ENCODE results near the gene KCNQ1OT1. TPM values are rescaled to one million over a fixed set of nuclear protein-coding genes. Genes with fewer than 3 reads are reported as not detected.
"Not testable (repeated sequence)": the region's sequence is repeated elsewhere in the genome, so short reads cannot be mapped to it uniquely, and the experiment has no call there.

Gene KCNQ1OT1
- total RNA-seq, 1 donor from 2014 or later, result 5.0 TPM

DNA sequence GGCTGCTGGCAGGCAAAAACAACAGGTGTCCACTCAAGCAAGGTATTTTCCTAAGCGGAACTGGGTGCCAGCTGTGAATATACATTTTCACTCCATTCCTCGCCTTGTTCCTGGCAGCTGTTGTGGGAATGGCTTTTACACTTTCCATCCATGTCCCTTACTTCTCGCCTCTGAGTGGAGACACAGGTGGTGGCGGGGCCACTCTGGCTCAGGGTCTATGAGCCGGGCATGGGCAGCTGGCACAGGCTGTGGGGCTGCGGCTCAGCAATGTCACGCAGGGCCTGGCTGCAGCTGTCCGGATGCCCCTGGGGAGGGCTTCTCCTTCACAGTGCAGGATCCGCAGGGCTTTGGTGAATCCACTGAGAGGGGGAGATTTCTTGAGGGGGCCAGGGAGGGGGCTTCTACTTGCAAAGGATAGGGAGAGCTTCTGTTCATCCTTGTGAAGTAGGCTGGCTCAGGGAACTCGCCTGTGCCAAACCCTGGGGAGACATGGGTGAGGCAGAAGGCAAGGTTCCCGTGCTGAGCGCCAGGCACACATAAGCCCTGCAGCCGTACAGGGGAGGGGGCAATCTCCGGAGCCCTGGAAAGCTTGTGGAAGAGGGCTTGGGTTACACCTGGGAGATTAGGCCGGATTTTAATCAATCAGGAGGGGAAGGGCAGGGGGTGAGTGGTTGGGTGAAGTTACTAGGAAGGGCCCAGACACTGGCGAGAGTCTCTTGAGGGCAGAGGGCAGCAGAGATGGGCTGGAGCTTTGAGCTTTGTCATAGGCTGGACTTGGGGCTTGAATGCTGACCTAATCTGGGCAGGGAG lies 45.7 kb downstream of the KCNQ1OT1 start:
- DNase-seq (ENCODE audit: low spot score), result no peak

DNA sequence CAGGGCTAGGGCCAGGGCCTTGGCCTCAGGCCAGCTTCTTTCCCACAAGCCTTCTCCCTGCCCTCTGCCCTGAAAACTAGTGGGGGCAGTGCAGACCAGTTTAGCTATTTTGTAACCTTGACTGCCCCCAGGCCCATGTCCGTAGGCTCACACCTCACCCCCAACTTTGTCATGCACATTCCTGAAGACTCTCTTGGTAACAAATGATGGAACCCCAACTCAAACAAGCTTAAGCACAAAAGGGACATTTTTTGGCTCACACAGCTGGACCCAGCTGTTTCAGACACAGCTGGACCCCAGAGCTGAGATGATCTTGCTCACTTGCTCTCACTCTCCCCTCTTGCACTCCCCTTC lies 46.6 kb downstream of the KCNQ1OT1 start:
- no peak for DNase-seq (ENCODE audit: low spot score)

DNA sequence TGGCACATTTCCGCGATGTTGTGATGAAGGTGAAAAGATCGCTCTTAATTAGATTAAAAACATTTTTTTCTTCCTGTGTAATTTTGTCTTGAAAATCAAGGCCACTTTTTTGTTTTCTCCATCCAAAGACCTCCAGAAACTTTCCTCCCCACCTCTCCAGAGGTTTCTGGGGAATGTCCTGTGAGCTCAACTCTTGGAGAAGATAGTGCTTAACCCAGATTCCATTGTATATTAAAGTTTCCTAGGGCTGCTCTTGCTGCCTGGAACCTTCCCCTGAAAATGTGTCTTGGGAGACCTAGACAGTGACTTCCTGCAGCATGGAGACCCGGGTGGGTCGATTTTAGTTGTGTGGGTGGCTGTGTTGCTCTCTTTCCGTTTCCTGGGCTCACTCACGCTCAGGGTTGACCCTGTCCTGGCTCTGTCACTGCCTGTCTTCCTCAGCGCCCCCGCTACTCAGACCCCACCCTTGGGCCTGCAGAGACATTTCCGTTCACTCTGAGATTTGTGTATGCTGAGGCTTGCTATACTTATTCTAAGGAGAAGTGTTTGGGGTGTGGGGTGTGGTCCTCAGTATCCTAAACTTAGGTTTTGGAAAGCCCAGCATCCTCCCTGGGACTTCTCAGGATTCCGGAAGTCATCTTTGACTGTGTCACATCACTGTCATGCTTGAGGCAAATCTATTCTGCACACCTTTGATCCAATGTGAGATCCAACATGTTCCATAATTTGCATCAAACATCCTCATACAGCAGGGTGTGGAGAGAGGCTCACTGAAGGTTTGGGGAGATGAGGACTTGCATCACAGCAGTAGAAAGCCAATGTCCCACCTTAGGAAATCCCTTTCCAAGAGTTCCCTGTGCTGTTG lies 47.2 kb downstream of the KCNQ1OT1 start:
- DNase-seq (ENCODE audit: low spot score), result no peak

DNA sequence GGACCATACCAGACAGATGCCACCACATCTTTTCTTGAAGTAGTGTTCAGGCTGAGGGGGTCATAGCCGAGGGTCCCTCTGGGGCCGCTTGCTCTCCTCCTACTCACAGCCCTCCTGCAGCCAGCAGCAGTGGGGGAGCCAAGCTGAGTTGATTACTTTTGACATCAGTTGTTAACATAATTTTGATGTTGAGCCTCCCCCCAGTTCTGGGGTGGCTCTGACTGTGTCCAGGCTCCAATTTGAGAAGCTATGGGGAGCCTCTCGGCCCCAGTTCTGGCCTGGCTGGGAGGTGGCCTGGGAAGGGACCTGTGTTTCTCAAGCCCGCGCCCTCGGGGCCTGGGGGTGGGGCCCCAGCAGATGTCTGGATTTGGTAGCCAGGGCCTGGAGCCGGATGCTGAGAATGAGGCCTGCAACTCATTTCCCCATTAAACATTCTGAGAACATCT lies 47.9 kb downstream of the KCNQ1OT1 start:
- DNase-seq (ENCODE audit: low spot score), result no peak

DNA sequence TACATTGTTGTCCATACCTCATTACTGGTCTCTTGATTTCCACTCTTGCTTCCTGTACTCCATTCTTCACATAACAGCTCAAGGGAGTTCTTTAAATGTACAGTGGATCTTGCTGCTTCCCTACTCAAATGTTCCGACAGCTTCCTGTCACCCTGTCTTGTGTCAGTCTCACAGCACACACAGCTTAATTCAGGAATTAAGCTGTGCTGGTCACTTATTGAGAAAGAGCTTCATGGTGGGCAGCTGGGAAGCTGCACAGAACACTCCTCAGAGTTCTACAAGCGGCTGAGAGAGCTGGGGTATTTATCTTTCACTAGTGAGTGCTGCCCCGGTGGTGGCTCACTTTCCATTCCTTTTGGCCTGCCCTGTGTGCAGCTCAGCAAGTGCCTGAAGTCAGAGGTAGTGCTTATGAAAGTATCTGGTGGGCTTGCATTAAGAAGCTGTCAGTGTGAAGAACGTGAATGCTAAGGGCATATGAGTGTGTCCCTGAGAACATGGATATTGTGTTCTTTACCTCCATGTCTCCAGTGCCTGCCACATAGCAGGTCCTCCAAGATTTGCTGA lies 48.7 kb downstream of the KCNQ1OT1 start:
- no peak for DNase-seq (ENCODE audit: low spot score)

DNA sequence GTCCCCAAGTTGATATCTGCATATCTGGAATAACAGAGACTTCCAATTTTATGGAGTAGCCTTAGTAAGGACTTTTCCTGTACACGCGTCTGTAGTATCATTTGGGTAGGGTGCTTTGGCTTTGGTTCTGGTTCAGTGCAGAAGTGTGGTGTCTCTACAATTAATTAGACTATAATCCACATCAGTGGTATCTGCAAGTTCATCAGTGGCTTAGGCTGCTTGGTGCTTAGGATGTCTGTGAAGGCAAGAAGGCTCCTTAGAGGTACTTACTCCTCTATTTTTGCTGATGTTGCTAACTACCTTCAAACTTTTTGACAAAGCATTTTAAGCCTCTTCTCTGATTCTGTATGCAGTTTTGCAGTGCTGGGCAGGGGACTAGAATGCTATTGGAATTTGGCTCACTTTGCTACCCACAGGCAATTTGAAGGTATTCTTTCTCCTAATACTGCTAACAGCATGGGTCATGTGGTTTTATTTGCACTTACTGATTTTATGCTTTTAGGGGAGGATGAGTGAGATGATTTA lies 49.4 kb downstream of the KCNQ1OT1 start:
- DNase-seq (ENCODE audit: low spot score), result no peak

DNA sequence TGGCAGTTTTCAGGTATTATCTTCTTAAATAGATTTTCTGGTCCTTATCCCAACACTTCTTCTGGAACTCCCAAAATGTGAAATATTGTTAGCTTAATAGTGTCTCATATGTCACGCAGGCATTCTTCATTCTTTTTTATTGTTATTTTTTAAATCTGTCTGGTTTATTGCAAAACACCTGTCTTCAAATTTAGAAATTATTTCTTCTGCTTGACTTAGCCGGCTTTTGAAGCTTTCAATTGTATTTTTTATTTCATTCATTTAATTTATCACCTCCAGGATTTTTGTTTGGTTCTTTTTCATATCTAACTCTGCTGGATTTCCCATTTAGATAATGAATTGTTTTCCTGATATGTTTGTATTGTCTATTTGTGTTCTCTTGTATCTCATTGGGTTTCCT lies 49.9 kb downstream of the KCNQ1OT1 start:
- no peak for DNase-seq (ENCODE audit: low spot score)

DNA sequence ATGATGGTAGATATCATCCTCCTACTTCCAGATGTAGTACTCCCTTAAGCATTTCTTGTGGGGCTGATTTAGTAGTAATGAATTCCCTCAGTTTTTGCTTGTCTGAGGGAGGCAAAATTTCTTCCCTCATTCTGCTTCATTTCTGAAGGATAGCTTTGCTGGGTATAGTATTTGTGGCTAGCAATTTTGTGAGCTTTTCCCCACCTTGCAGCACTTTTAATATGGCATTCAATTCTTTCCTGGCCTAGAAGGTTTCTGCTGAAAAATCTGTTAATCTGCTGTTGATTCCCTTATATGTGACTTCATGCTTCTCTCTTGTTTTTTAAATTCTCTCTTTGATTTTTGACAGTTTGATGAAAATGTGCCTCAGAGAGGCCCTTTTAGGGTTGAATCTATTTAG lies 50.4 kb downstream of the KCNQ1OT1 start:
- no peak for DNase-seq (ENCODE audit: low spot score)

DNA sequence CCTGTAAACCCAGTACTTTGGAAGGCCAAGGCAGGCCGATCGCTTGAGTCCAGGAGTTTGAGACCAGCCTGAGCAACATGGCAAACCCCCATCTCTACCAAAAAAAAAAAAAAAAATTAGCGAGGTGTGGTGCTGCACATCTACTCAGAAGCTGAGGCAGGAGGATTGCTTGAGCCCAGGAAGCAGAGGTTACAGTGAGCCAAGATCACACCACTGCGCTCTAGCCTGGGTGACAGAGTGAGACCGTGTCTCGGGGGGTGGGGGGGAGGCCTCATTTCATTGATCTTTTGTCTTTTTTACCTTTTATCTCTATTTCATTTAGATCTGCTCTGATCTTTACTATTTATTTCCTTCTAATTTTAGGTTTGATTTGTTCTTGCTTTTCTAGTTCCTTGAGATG lies 51.8 kb downstream of the KCNQ1OT1 start:
- DNase-seq (ENCODE audit: low spot score), result no peak

DNA sequence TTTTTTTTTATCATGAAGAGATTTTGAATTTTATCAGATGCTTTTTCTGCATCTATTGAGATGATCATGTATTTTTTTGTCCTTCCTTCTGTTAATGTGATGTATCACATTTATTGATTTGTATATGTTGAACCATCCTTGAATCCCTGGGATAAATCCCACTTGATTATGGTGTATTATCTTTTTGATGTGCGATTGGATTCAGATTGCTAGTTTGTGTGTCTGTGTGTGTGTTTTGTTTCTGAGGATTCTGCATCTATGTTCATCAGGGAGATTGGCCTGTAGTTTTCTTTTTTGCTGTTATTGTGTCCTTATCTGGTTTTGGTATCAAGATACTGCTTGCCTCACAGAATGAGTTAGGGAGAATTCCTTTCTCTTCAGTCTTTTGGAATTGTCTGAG lies 52.6 kb downstream of the KCNQ1OT1 start:
- DNase-seq (ENCODE audit: low spot score), result no peak

DNA sequence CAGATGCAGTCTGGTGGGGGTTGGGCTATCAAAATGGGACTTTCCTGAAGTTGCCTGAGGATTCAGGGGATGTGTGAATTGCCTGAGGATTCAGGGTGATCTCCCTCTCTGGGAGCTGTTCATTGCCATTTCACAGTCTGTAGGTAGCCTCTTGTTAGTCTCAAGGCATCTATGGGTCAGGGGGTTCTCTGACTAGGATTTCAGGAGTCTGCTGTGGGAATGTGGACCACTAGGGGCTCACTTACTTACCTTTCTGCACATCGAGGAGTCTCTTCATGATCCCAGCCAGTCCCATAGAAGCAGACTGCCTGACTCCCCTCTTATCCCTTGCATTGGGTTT lies 54.0 kb downstream of the KCNQ1OT1 start:
- no peak for DNase-seq (ENCODE audit: low spot score)

DNA sequence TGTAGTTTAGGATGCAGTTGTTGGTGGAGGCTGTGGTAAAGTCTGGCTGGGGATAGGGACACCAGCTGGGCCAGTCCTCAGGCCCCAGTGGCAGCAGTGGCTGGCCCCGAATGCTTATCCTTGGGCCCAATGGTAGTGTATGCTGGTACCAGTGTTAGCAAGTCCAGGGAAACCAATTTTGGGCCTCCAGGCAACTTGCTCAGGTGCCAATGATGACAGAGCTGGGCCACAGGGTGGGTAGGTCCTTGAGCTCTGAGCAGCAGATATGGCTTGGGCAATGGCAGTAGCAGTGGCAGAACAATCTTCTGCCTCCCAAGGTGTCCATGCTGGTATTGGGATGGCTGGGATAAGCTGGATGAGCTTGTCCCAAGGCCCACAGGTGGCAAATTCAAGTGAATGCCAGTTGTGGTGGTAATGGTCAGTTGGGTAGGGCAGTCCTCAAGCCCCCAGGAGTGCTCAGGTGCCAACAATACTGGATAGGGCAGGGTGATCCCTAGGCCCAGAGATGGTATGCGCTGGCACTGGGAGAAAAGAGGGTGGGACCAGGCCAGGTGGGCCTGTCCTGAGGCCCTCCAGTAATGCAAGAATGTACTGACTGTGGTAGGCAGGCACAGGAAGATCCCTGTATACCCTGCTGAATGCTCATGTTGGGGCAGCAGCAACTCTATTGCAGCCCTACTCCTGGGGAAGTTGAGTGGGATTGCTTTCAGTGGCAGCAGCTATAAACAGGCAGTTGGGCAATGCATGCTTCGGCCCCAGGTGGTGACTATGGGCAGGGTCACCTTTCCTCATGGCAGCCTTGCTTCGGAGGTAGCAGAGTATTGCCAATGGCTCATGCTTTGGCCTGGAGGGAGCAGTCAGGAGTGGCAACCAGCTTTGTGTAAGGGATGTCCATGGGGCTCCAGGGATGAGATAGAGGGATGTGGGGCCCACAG lies 54.7 kb downstream of the KCNQ1OT1 start:
- DNase-seq (ENCODE audit: low spot score), result no peak

DNA sequence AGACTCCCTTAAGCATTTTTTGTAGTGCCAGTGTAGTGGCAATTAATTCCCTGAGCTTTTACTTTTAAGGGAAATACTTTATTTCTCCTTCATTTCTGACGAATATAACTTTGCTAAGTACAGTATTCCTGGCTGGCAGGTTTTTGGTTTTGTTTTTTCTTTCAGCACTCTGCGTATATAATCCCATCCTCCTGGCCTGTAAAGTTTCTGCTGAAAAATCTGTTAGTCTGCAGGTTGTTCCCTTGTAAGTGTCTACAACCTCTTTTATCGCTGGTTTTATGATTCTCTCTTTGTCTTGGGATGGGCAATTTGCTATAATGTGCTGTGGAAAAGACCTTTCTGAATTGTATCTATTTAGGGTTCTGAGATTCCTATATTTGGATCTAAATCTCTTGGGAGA lies 56.0 kb downstream of the KCNQ1OT1 start:
- no peak for DNase-seq (ENCODE audit: low spot score)

DNA sequence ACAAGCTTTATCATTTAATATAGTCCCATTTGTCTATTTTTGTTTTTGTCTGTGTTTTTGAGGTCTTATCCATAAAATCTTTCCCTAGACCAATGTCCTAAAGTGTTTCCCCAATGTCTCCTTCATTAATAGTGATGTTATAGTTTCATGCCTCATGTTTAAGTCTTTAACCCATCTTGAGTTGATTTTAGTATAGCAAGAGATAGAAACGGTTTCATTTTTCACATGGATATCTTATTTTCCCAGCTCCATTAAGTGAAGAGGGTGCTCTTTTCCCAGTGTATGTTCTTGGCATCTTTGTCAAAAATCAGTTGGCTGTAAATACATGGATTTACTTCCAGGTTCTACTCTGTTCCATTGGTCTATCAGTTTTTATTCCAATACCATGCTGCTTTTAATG lies 58.2 kb downstream of the KCNQ1OT1 start:
- DNase-seq (ENCODE audit: low spot score), result no peak

DNA sequence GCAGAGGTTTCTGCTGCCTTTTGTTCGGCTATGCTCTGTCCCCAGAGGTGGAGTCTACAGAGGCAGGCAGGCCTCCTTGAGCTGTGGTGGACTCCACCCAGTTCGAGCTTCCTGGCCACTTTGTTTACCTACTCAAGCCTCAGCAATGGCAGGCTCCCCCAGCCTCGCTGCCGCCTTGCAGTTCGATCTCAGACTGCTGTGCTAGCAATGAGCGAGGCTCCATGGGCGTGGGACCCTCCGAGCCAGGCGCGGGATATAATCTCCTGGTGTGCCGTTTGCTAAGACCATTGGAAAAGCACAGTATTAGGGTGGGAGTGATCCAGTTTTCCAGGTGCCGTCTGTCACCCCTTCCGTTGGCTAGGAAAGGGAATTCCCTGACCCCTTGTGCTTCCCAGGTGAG lies 60.0 kb downstream of the KCNQ1OT1 start:
- not testable (repeated sequence) for DNase-seq (ENCODE audit: low spot score)

DNA sequence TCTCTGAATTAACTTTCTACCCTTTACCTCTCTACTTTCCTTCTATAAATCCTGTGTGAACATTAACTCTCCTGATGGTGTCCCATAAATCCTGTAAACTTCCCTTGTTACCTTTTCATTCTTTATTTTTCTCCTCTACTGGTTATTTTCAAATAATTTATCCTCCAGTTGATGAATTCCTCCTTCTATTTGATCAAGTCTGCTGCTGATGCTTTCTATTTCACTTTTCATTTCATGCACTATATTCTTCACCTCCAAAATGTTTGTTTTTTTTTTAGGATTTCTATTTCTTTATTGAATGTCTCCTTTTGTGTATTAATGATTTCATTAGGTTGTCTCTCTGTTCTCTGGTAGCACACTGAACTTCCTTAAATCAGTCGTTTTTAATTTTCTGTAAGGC lies 68.6 kb downstream of the KCNQ1OT1 start:
- DNase-seq (ENCODE audit: low spot score), result no peak

DNA sequence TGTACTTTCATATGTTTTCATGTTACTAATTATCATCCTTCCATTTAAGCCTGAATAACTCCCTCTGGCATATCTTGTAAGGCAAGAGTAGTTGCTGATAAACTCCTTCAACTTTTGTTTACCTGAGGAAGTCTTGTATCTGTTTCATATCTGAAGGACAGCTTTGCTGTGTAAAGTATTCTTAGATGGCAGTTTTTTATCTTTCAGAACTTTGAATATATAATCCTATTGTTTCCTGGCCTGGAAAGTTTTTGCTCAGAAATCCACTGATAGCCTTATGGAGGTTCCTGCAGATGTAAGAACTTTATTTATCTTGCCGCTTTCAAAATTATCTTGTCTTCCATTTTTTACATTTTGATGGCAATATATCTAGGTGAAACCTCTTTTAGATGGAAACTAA lies 69.1 kb downstream of the KCNQ1OT1 start:
- no peak for DNase-seq (ENCODE audit: low spot score)

DNA sequence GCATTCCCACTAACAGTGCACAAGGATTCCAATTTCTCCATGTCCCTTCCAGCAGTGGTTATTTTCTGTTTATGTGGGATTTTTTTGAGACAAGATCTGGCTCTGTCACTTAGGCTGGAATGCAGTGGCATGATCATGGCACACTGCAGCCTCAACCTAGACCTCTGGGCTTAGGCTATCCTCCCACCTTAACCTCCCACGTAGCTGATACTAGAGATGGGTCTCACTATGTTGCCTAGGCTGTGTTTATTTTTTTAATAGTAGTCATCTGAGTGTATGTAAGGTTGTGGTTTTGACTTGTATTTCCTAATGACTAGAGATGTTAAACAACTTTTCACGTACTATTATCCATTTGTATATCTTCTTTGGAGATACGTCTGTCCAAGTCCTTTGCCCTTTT lies 74.6 kb downstream of the KCNQ1OT1 start:
- no peak for DNase-seq (ENCODE audit: low spot score)

DNA sequence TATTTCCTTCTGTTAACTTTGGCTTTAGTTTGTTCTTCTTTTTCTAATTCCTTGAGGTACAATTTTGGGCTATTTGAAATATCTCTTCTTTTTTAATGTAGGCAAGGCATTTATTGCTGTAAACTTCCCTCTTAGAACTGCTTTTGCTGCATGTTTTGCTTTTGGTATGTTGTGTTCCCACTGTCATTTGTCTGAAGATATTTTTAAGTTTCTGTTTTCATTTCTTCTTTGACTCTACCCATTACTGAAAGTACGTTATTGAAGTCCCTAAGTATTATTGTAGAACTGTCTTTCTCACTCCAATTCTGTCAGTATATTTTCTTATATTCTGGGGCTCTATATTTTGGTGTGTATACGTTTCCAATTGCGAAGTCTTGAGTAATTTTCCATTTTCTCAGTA lies 77.9 kb downstream of the KCNQ1OT1 start:
- no peak for DNase-seq (ENCODE audit: low spot score)

DNA sequence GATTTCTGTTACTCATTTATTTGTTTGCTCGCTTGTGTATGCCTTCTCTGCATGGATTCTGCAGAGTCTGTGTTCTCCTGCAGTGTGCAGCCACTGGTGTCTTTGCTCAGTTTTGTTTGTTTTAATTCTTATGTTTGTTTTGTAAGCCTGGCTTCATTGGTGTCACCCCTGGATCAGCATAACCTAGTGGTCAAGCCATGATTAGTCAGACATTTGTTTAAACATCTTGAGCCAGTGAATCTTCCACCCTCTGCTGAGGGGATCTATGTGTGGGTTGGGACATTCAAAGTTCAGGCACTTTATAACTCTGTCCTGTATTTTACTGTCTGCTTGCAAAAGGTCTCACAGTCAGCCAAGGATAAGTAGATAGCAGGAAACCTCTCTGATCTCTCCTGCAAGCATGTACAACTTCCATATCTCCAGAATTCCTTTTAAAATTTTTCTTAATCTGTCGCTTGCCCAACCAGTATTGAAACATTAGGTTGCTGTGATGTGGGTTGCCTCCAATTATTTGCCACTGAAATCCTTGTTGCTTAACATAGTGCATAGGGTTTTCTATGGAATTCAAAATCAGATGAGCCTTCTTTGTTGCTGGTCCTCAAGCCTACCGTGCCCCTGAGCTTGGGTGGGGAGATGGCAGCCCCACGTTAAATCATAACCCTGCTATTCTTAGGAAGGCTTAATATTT lies 86.8 kb downstream of the KCNQ1OT1 start:
- DNase-seq (ENCODE audit: low spot score), result no peak

DNA sequence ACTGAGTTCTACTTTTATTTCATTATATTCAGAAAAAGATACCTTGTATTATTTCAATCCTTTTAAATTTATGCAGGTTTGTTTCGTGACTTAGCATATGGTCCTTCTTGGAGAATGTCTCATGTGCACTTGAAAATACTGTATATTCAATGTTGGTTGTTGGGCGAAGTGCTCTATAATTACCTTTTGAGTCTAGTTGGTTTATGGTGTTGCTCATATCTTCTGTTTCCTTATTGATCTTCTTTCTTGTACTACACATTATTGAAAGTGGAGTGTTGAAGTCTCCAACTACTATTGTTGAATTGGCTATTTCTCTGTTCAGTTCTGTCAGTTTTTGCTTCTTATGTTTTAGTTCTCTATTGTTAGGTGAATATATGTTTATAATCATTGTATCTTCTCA lies 90.4 kb downstream of the KCNQ1OT1 start:
- DNase-seq (ENCODE audit: low spot score), result no peak

Data from ureter (tissue), 1 donor.